Stimulated activated CD4-positive, alpha-beta T cell treated with anti-CD3 and anti-CD28 coated beads, Interleukin-15, amount 100 ng/mL, for 24 hours (primary cell): Measurements from ENCODE around the gene GMDS.

Experiments
- DNase-seq: peaks from one replicate; pipeline ENCODE4 v3.0.0-alpha.2; 2020

GMDS gene

DNA sequence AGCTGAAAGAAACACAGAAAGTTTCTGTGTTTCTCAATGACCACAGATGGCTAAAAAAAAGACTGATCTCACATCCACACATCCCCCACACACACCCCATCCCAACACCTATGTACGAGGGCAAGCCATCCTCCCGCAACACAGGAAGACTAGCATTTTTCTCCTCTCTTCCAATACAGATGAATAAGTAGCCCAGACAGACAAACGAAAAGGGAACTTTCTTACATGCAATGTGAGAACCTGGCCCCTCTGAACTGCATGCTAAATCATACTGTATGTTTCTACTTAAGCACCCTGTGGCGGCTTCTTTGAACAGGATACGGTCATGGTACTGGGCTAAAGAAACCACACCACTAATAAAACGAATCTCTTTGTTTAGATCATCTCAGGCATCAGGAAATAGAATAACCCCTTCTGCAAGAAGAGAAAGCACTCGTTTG, 116.2 kb downstream of the GMDS start:
- no peak for DNase-seq

DNA sequence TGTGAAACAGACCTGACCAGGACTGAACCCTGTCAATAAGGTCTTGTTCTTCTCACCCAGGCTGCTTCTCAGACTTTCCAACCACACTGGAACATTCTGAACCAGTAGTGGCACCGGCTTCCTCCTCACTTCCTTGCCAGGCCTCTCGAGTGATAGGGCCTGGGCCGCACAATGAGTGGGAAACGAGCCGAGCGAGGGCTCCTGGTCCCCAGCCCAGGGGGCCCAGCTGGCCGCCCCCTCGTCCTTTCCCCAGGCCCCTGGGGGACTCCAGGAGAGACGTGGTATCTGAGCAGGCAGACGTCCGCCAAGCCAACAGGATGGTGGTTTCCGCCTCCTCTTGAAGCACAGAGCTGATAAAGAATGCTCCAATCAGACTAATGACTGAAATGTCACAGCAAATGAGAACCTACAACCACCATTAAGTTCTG, 117.9 kb downstream of the GMDS start:
- peak; percentile 70 for DNase-seq

- DNase-seq = no peak
Observed at GRCh38 chr6:2126351-2126750, 119.1 kb downstream of the GMDS start.

- DNase-seq = no peak
Observed at GRCh38 chr6:2125158-2125557, 120.2 kb downstream of the GMDS start.

DNA sequence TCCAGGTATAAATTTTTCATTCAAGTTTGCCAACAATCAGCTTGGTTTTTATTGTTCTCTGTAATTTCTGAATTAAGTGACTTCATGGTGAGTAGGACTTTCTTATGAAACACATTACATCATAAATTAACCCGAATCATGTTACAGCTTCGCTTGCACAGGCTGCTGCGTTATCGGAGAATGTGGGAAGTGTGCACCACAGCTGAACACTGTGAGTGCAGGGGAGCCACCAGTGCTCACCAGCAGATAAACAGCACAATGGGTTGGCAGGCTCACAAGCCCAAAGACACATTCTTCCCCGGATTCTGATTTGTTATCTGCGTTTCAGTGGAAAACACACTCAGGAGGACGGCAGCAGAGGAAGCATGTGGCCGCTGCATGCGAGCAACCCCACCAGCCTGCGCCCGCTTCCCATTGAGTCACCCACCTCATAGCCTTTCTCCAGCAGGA, 121.1 kb downstream of the GMDS start:
- no peak for DNase-seq

GRCh38 chr6:2120912-2121311, 124.5 kb downstream of the GMDS start:
- no peak for DNase-seq

DNA sequence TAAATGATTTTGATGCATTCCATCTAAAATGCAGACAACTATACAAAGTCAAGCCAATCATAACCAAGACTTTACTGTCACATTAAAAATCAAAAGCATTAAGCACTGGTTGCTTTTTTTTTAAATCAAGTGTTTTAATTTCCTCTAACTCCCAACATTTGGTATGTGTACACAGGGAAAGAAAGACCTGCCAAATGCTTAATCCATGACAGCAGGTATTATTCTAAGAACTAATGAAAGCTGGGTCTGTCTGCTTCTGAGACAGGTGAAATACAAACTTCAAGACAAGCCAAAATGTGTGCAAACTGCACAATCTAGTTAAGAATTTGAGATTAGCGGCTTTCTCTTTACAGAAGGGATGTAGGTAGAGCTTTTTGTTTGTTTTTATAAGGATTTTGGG, 126.1 kb downstream of the GMDS start:
- no peak for DNase-seq

DNA sequence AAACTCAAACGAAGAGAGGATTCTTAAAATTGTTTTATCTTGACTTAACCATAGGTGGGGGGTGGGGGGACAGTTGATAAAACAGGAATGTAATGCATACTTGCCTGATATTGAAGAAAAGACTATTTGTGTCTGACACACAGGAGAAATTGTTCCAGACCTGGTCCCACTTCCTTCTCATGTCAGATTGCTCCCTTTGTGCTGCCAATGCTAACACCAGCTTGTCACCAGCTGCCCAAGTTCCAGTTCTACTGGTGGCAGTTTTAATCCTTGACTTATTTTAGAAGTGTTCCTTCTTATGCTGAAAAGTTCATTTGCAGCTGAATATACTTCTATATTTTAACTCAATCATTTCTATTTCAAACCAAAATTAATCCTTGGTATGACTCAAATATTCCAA, 127.3 kb downstream of the GMDS start:
- DNase-seq = no peak

DNA sequence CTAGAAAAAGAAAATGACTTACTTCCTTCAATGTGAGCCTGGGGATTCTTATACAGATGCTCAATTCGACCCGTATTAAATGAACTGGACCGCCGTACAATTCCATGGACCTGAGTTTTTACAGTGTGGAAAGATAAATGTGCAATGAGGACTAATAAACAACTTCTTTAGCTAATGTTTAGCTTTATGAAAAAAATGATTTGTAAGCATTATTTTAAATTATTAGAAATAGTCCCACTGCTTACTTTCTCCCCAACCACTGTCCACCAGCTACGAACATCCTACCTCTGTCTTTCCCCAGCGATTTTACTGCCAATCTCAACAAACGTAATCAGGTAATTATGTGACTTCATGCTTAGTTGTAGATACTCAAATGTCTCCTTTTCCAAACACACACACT, 128.0 kb downstream of the GMDS start:
- DNase-seq = no peak

GRCh38 chr6:2116496-2116895, 128.9 kb downstream of the GMDS start:
- no peak for DNase-seq

DNA sequence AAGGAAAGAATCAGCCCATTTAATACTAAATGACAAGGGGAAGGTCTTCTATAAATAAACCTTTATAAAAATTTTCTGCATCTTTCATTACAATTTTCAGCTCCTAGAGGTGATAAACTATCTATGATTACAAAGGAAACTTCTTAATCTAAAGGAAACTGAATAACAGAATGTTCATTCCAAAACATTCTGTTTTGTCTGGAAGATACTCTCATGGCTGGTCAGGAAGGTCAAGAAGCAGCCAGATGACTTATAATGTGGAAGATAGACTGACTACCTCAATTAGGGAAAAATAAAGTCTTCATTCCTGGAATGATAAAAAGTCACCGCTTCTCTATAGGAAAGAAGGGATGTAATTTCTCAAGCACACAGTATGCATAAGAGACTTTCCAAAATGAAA, 131.3 kb downstream of the GMDS start:
- DNase-seq = no peak

- peak; percentile 20 for DNase-seq
Observed at GRCh38 chr6:2111162-2111677, 134.2 kb downstream of the GMDS start.

DNA sequence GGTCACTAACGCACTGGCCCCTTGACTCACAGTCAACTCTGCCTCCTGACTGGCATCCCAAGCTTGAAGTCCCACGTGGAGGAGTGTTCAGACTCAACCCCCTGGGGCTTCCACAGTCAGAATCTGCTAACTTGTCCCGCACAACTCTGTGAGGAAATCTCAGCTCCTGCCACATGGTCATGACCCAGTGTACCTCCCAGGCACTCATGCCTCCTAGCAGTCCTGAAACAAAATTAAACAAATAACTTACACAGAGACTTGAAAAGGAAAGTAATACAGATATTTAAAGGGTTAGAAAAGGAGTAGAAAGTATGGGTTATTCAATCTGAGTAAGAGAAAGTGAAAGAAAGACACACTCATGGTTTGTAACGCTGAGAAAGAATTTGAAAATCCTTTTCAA, 134.9 kb downstream of the GMDS start:
- DNase-seq = peak; percentile 35

GRCh38 chr6:2109796-2110195, 135.6 kb downstream of the GMDS start:
- no peak for DNase-seq

DNA sequence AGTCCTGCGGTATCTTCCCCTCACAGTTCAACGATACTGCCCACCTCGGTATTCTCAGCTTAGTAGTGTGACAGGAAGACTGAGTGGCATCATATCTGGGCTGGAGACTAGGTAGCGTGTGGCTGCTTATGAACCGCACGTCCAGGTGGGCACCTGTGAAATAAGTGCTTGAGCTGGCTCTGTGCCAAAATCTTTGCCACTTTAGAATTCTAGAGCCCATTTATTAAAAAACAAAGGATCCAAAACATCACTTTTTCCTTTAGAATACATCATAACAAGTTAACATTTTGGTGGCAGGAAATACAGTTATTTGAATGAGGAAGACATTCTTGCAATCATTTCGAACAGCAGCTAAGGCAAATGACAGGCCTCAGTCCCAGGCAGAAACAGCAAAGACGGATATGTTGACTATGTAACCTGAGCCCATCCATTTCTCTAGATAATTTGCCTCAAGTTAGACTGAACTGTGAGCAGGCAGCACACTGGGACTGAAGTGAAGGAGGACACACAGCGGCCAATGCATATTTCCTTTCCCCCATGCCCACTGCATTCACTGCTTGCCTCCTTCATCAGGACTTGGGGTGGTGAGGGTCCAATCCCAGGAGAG, 136.6 kb downstream of the GMDS start:
- no peak for DNase-seq

GRCh38 chr6:2104524-2104880, 140.9 kb downstream of the GMDS start:
- DNase-seq = no peak

DNA sequence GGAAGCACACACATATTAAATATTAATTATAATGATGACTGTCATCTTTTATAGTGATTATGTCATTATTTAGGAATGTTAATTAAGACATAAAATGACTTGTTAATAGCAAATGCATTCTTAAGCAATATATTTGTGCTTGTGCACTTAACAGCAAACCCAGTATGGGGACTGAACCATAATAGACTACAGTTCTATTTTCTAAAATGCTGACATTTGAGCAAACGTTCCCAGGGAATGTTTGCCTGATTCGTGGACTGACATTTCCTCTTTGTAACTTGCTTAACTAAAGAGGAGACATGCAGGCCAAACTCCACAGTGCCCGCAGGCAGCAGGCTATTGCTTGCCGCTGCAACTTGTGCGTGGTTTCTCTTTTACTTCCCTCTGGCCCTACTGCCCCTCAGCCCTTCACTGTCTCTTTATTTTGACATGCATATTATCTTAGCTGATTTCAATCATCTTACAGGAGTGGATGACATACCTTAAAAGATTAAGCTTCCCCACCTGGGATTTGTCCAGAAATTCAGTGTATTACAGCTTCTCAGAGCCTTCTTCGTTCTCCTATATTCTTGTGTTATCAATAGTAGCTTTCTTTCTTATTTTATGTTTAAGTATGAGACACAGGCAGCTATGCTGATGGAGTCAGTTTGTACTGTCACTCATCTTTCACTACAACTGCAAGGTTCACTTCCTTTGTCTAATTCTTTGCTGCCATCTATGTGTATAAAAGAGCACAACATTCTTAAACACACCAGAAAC, 141.5 kb downstream of the GMDS start:
- no peak for DNase-seq

DNA sequence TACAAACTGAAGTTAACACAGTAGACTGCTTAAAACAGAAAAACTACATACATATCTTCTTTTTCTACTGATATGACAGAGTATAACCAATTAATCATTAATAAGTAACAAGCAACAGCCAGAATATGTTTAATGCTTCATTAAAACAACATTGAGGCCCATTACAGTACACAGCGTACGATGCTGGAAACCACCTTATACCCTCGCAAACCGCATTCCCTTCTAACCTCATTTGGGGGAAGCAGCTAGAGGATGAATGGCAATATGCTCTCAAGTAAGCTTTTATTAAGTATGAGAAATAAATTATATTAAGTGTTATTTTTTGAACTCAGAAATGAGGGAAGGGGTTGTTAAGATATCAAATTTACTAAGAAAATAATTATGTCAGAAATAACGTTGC, 142.4 kb downstream of the GMDS start:
- DNase-seq = no peak

- DNase-seq = no peak
Observed at GRCh38 chr6:2102316-2102883, 143.0 kb downstream of the GMDS start.

GRCh38 chr6:2101213-2101612, 144.2 kb downstream of the GMDS start:
- no peak for DNase-seq

DNA sequence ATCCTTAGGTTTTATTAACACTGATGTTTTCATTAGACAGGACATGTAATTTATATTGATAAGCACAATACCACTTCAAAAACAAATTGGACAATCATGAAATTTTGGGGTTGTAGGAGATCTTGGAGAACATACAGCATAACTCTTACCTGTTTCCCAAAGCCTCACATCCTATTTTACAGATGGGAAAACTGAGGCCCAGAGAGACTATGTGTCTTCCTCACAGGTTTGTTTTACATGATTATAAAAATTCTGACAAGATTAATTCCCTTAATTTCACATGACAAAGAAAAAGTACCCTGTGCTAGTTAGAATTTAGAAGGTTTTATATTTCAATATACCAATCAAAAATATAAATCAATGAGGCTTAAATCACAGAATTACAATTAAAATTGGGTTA, 145.5 kb downstream of the GMDS start:
- no peak for DNase-seq

GRCh38 chr6:2097464-2097863, 147.9 kb downstream of the GMDS start:
- DNase-seq = no peak

DNA sequence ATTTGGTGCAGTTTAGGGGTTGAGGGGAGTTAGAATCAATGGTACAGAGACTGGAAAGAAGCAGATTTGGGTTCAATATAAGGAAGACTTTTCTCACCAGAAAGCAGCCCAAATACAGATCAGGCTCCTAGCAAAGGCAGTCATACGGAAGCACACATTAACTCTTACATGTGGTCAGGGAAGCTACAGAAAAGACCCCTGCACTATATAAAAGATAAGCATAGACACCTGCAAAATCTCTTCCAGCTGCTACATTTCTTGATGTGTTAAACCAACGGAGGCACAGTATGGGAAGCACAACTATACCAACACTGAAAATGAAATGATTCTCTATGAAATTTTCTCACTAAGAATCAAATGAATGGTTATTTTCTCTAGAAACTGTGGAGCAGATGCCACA, 150.8 kb downstream of the GMDS start:
- DNase-seq = no peak

DNA sequence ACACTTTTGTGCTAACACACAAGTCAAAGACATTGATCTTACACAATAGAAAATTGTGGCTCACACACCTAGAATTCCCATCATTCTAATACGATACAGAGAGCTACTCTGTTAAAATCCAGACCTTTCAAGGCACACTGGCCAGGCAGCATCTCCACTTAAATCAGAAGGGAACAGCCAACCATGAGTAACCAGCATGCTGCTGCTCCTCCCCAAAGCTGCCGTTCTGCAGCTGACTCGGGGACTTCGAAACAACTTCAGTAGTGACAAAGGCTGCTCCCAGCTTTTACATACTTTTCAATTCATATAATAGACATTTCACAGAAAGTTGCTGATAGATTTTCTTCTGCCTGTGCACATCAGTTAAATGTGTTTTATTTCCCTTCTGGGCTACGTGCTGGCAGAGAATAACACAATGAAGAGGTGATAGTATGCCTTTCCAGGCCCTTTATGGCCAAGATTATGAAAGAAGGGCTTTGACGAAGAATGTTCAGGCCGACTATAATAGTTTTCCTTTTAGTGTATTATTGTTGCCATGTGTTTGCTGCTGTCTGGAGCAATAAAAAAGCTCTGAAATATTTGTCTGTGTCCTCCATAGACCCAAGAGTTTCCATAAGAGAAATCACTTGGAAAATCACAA, 159.0 kb downstream of the GMDS start:
- no peak for DNase-seq
